Measurements from ENCODE around the gene FXYD5.

The FXYD5 gene

DNA sequence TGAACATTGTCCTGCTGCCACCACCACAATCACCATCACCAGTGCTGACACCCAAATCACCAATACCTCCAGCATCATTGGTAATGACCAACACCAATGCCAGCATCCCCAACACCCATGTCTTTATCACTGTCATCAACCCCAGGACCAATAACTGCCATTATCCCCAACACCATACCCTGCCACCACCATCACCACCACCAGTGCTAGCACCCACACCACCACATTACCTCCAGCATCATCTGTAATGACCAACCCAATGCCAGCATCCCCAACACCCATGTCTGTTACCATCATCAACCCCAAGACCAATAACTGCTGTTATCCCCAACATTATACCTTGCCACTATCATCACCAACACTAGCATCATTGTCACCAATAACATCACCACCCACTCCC is 22.3 kb upstream of the FXYD5 start:
- in situ Hi-C loops (cut with MboI; ENCODE audit: low sequenced_read_pairs, unreplicated experiment), result no loop called here
- DNase-seq (ENCODE audit: low spot score), result no peak
- TF ChIP-seq, protein P1, sequence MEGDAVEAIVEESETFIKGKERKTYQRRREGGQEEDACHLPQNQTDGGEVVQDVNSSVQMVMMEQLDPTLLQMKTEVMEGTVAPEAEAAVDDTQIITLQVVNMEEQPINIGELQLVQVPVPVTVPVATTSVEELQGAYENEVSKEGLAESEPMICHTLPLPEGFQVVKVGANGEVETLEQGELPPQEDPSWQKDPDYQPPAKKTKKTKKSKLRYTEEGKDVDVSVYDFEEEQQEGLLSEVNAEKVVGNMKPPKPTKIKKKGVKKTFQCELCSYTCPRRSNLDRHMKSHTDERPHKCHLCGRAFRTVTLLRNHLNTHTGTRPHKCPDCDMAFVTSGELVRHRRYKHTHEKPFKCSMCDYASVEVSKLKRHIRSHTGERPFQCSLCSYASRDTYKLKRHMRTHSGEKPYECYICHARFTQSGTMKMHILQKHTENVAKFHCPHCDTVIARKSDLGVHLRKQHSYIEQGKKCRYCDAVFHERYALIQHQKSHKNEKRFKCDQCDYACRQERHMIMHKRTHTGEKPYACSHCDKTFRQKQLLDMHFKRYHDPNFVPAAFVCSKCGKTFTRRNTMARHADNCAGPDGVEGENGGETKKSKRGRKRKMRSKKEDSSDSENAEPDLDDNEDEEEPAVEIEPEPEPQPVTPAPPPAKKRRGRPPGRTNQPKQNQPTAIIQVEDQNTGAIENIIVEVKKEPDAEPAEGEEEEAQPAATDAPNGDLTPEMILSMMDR (IDR thresholded peaks at IDR 0.05; ENCODE audit: borderline replicate concordance, control extremely low read depth, extremely low read depth, insufficient read depth, missing control alignments), result no peak

DNA sequence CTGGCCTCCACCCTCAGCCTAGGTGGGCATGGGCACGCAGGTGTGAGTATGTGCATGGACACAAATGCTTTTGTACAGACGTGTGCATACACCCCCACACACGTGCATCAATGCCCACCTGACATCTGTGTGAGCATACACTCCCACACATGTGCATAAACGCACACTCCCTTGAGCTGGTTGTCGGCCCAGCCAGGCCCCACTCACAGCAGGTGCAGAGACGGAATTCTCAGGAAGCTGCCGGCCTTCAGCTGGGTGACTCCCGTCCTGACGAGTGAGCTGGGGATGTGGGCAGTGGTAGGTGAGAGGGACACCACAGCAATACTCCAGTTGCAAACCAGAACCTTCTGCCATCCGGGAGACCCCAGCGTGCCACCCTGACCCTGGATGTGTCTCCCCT is 20.7 kb upstream of the FXYD5 start:
- DNase-seq (ENCODE audit: low spot score), result no peak
- in situ Hi-C loops (cut with MboI; ENCODE audit: low sequenced_read_pairs, unreplicated experiment), result no loop called here
- TF ChIP-seq, protein P1 (IDR thresholded peaks at IDR 0.05; ENCODE audit: borderline replicate concordance, control extremely low read depth, extremely low read depth, insufficient read depth, missing control alignments), result no peak

DNA sequence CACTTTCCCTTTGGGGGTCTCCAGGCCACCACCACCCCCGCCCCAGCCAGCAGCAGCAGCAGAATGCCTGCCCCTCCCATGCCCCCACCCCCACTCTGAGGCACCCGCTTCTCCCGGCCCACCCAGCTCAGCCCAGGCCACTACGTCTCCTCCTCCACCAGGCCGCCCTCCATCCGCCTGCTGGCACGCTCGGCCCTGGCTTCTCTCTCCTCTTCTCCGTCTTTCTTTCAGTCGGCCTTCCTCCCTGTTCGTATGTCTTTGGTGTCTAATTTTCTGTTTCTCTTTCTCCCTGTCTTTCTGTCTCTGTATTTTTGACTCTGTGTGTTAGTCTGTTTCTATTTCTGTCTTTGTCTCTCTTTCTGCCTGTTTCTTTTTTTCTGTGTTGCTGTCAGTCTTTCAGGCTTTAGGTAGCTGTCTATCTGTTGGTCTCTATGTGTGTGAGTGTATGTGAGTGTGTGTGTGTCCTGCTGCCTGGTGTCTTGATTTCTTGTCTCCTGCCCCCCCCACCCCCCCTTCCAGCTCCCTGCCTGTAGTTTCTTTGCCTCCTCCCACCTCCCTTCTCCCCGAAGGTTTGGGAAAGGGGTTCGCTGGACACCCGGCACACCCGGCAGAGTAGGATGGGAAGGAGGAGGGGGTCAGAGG is 19.8 kb upstream of the FXYD5 start, which contains the start of gene LGI4:
LGI4 (minus strand) TSS at position 459 of the 642 bp plus-strand sequence; CDS start at position 80, 379 bp downstream.
- in situ Hi-C loops (cut with MboI; ENCODE audit: low sequenced_read_pairs, unreplicated experiment), result no loop called here
- DNase-seq (ENCODE audit: low spot score), result no peak
- TF ChIP-seq, protein P1 (IDR thresholded peaks at IDR 0.05; ENCODE audit: borderline replicate concordance, control extremely low read depth, extremely low read depth, insufficient read depth, missing control alignments), result no peak

DNA sequence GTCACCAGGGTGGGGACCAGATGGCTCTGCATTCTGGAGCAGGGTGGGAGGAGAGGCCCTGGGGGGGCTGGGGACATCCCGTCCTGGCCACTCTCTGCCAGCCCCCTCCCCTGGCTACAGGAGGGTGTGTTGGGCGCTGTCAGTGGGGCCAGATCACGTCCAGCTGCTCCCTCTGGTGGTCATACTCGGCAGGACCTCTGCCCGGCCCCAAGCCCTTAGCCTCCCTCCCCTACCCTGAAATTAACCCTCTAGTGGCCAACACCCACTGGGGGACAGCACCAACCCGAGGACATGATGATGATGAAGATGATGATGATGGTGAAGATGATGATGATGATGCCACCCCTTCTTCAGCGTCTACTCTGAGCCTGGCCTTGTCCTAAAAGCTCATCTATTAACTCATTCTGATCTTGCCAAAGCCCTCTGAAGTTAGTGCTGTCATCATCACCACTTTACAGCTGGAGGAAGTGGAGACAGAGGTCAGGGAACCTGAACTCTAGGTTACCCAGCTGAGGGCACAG is 19.1 kb upstream of the FXYD5 start:
- in situ Hi-C loops (cut with MboI; ENCODE audit: low sequenced_read_pairs, unreplicated experiment), result no loop called here
- TF ChIP-seq, protein P1 (IDR thresholded peaks at IDR 0.05; ENCODE audit: borderline replicate concordance, control extremely low read depth, extremely low read depth, insufficient read depth, missing control alignments), result peak; percentile 84
- DNase-seq (ENCODE audit: low spot score), result peak; percentile 92

DNA sequence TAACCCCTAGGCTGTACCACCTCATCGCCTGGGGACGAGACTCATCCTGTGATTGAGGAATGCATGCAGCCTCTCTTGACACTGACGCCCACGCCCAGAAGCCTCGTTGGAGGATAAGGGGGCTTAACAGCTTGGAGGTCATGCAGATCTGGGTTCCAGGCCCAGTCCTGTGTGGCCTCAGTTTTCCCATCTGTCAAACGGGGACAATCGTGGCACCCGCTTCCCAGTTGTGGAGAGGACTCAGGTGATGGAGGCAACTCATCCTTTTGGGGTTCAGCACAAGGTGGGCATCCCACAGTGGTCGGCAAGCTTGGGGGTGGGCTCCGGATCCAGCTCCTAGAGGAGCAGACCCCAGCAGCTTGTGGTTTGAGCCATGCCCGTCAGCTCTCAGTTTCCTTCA is 18.3 kb upstream of the FXYD5 start:
- no peak for DNase-seq (ENCODE audit: low spot score)
- in situ Hi-C loops (cut with MboI; ENCODE audit: low sequenced_read_pairs, unreplicated experiment), result no loop called here
- TF ChIP-seq, protein P1 (IDR thresholded peaks at IDR 0.05; ENCODE audit: borderline replicate concordance, control extremely low read depth, extremely low read depth, insufficient read depth, missing control alignments), result no peak

DNA sequence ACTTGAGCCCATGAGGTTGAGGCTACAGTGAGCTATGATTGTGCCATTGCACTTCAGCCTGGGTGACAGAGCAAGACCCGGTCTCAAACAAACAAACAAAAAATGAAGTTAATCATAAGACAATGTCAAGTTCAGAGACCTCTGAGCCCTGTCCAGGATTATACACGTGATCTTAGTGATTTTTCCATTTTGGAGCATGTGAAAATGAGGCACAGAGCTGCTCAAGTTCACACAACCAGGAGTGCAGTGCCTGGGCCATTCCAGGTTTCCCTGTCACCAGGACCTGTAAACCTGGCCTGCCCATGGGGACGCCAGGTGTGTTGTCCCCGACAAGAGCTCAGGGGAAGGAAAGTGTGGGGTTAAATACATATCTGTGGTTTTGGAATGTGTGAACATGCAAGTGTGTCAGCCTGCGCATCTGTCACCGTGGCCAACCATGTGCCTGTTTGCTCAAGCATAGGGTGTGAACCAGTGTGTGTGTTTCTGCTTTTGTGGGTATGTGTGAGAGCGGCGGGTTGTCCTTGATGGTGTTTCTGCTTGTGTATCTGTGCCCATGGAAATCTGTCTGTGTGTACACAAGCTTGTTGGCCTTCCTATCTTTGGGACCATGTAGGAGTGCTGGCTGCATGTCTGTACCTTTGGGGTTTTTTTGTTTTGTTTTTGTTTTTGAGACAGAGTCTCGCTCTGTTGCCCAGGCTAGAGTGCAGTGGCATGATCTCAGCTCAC is 17.4 kb upstream of the FXYD5 start:
- TF ChIP-seq, protein P1 (IDR thresholded peaks at IDR 0.05; ENCODE audit: borderline replicate concordance, control extremely low read depth, extremely low read depth, insufficient read depth, missing control alignments), result no peak
- DNase-seq (ENCODE audit: low spot score), result no peak
- in situ Hi-C loops (cut with MboI; ENCODE audit: low sequenced_read_pairs, unreplicated experiment), result no loop called here
